ENCODE measurements around the gene OPCML. TPM values are rescaled to one million over a fixed set of nuclear protein-coding genes. Genes with fewer than 3 reads are reported as not detected.

Gene OPCML
- polyA plus RNA-seq, 3 donors: not detected

- peaks cover 0 to 16% (median 0%) of the 10 kb centered on the region in 7 donors for H3K9me3 Mint-ChIP-seq
- DNase-seq: no peak
- H3K27me3 Mint-ChIP-seq (ENCODE audit: low read depth in 3 of 3): no peaks in the 10 kb centered on the region
- Histone ChIP-seq H3K27me3 (ENCODE audit: control insufficient read depth in 2 of 2, insufficient read depth in 2 of 2, low read length in 2 of 2) (no peaks in the 10 kb centered on the region), H3K79me2 (ENCODE audit: insufficient read depth, low read length) (no peaks in the 10 kb centered on the region), H3K36me3 (replicated peaks in 1 of 2; ENCODE audit: control insufficient read depth in 1 of 2, insufficient read depth in 2 of 2, low read length in 2 of 2) (no peaks in the 10 kb centered on the region), H3K9me3 (replicated peaks in 1 of 2; ENCODE audit: control insufficient read depth in 1 of 2, insufficient read depth in 1 of 2, low read length in 2 of 2) (no peaks in the 10 kb centered on the region), H3K4me3 (replicated peaks in 1 of 3; ENCODE audit: low read depth in 2 of 3, low read length in 3 of 3) (no peak overlapping the region), H2AFZ (ENCODE audit: insufficient read depth, low read depth, low read length, poor library complexity, severe bottlenecking) (no peak overlapping the region), H4K20me1 (ENCODE audit: insufficient read depth, low read length) (no peaks in the 10 kb centered on the region), H3K9ac (ENCODE audit: insufficient read depth, low read length, poor library complexity, severe bottlenecking) (no peak overlapping the region), H3K4me1 (ENCODE audit: control insufficient read depth in 1 of 2, insufficient read depth in 2 of 2, low read length in 2 of 2) (no peaks in the 10 kb centered on the region), H3K4me2 (replicated peaks; ENCODE audit: extremely low read depth, low read length, poor library complexity, severe bottlenecking) (no peak overlapping the region), H3K27ac (ENCODE audit: low read depth in 1 of 2, low read length in 2 of 2) (no peak overlapping the region)
- intact Hi-C loops (cut with micrococcal nuclease): no loop called here
- no peak overlapping the region for H3K4me3 Mint-ChIP-seq
- H3K27ac Mint-ChIP-seq: no peak overlapping the region
- no peak for TF ChIP-seq CTCF (IDR thresholded peaks at IDR 0.05)
- no peaks in the 10 kb centered on the region for H3K4me1 Mint-ChIP-seq
- 94% methylated on average over 4 of the region's 4 CpGs for WGBS (ENCODE audit: insufficient coverage)
- no peaks in the 10 kb centered on the region for H3K36me3 Mint-ChIP-seq
These were observed 519.5 kb downstream of the OPCML start for GRCh38 chr11:133012803-133013202.

- Histone ChIP-seq H3K4me2 (replicated peaks; ENCODE audit: extremely low read depth, low read length, poor library complexity, severe bottlenecking) (no peak overlapping the region), H3K27ac (ENCODE audit: low read depth in 1 of 2, low read length in 2 of 2) (no peak overlapping the region), H3K4me1 (ENCODE audit: control insufficient read depth in 1 of 2, insufficient read depth in 2 of 2, low read length in 2 of 2) (no peaks in the 10 kb centered on the region), H4K20me1 (ENCODE audit: insufficient read depth, low read length) (no peaks in the 10 kb centered on the region), H3K36me3 (replicated peaks in 1 of 2; ENCODE audit: control insufficient read depth in 1 of 2, insufficient read depth in 2 of 2, low read length in 2 of 2) (no peaks in the 10 kb centered on the region), H3K79me2 (ENCODE audit: insufficient read depth, low read length) (no peaks in the 10 kb centered on the region), H3K4me3 (replicated peaks in 1 of 3; ENCODE audit: low read depth in 2 of 3, low read length in 3 of 3) (no peak overlapping the region), H2AFZ (ENCODE audit: insufficient read depth, low read depth, low read length, poor library complexity, severe bottlenecking) (no peak overlapping the region), H3K9me3 (replicated peaks in 1 of 2; ENCODE audit: control insufficient read depth in 1 of 2, insufficient read depth in 1 of 2, low read length in 2 of 2) (peaks cover 0 to 1% of the 10 kb centered on the region in 2 donors), H3K27me3 (ENCODE audit: control insufficient read depth in 2 of 2, insufficient read depth in 2 of 2, low read length in 2 of 2) (no peaks in the 10 kb centered on the region), H3K9ac (ENCODE audit: insufficient read depth, low read length, poor library complexity, severe bottlenecking) (no peak overlapping the region)
- TF ChIP-seq CTCF (IDR thresholded peaks at IDR 0.05): no peak
- peaks cover 0 to 13% (median 0%) of the 10 kb centered on the region in 7 donors for H3K9me3 Mint-ChIP-seq
- no peaks in the 10 kb centered on the region for H3K27me3 Mint-ChIP-seq (ENCODE audit: low read depth in 3 of 3)
- no peak overlapping the region for H3K27ac Mint-ChIP-seq
- H3K4me1 Mint-ChIP-seq: no peaks in the 10 kb centered on the region
- no peak for DNase-seq
- intact Hi-C loops (cut with micrococcal nuclease): no loop called here
- no CpG with 5 or more reads among the region's 2 CpGs for WGBS (ENCODE audit: insufficient coverage)
- H3K36me3 Mint-ChIP-seq: no peaks in the 10 kb centered on the region
- no peak overlapping the region for H3K4me3 Mint-ChIP-seq
These were observed 520.7 kb downstream of the OPCML start for GRCh38 chr11:133011604-133012003.
